Eye (tissue), 1 donor: ENCODE measurements around the gene ARL17B.
"Not testable (repeated sequence)": the region's sequence is repeated elsewhere in the genome, so short reads cannot be mapped to it uniquely, and the experiment has no call there.

Source experiments
- DNase-seq: peaks from one replicate; pipeline ENCODE4 v3.0.0-alpha.2; 2015

Gene ARL17B

GRCh38 chr17:46361755-46362154 lies at the start of gene ARL17B:
Gene ARL17B (minus strand): TSS chr17:46361766. CDS start chr17:46358397, 3,369 bp downstream.
- DNase-seq: not testable (repeated sequence)

DNA sequence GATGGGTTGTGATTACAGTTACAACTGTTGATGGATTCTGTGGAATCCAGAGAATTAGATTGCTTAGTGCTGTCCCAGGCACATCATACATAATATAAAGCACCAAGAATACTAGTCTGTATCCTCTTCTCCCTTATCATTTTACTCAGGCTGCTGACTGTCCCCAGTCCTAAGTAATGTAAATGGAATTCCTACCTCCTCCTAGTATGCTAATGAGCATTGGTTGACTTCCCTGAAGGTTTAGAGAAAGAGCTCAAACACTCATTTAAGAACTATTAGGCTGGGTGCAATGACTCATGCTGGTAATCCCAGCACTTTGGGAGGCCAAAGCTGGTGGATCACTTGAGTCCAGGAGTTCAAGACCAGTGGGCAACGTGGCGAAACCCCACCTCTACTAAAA lies 48.3 kb upstream of the ARL17B start:
- DNase-seq: not testable (repeated sequence)

- DNase-seq: not testable (repeated sequence)
Observed at GRCh38 chr17:46407155-46407554, 45.6 kb upstream of the ARL17B start.

DNA sequence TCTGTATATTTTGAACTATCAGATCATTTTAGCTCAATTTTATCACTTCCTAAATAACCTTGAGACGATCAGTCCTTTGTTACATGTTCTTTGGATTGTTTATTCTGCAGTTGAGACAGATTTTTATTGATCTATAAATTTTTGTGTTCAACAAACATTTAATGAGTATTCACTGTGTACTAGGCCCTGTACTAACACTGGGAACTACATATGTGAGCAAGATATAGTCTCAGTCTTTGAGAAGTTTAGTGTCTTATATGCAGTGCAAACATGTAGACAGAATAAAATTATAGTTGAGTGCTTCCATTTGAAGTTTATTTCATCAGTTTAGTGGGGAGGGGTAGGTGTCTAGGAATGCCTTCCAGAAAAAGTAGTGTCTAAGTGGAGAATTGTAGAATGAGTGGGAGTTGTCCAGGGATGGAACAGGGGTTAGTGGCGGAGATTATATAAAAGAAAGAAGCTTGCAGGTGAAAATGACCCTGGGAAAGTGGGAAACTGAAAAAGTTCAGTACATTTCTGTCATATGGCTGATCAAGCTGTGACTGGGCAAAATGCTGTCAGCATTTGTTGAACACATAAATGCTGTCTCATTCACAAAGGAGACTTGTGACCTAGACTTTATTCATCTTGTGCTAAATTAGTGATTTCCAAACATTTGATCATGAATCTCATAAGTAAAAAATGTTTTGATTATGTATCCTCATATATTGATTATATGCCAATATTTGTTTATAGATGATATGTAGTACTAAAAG lies 39.6 kb upstream of the ARL17B start:
- not testable (repeated sequence) for DNase-seq

DNA sequence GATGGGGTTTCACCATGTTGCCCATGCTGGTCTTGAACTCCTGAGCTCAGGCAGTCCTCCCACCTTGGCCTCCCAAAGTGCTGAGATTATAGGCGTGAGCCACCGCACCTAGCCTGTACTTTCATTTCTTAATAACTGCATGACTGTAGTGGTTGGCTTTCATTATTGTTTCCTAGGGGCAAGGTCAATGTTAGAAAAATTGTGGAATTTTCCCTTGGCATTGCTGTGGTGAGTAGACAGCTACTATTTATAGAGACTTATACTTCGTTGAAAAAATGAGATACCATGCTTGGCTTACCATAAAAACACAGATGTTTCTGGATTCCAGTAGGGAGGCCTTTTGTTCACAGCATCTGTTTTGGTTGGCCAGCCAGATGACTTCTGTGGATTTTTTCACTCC lies 39.0 kb upstream of the ARL17B start:
- DNase-seq: not testable (repeated sequence)

DNA sequence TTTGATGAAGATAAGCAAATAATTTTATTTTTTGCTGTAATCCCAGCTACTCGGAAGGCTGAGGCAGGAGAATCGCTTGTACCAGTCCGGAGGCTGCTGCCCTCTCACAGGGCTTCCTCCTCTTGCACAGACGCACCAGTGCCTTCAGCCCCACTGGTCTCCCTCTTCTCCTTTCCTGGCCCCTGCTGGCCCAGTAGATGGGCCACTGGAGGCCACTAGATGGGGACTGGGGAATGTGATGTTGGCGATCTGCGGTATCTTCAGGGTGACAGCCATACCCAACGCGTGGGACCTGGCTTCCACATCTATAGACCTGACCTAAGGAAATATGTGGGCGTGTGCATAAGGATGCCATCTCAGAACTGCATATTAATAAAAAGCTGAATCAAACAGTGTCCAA lies 38.4 kb upstream of the ARL17B start:
- DNase-seq: not testable (repeated sequence)

- DNase-seq: not testable (repeated sequence)
Observed at GRCh38 chr17:46396292-46396691, 34.7 kb upstream of the ARL17B start.

- DNase-seq: not testable (repeated sequence)
Observed at GRCh38 chr17:46393702-46394101, 32.1 kb upstream of the ARL17B start.

DNA sequence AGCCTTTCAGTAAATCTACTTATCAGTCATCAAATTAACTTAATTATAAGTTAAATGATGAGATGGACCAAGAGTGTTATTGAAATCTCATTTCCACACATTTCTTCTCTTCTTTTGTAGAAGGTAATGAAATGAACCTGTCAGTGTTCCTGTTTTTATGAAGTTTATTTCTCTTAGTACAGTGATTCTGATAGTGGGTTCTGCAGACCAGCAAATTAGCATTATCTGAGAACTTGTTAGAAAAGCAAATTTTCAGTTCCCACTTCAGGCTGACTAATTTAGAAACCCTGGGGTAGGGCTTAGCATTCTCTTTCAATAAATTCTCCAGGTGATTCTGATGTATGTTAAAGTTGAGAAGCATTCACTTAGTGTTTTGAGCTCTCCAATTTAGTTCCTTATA lies 23.9 kb upstream of the ARL17B start:
- not testable (repeated sequence) for DNase-seq

DNA sequence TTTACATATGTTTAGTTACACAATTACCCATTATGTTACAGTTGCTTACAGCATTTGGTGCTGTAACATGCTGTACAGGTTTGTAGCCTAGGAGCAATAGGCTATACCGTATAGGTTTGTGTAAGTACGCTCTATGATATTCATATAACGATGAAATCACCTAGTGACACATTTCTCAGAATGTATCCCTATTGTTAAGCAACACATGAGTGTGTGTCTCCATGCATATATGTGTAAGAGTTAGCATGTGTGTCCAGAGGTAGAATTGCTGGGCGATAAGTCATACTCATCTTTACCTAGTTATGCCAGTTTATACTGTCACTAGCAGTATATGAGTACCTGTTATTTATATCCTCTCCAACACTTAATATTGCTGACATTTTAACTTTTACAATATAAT lies 21.6 kb upstream of the ARL17B start:
- DNase-seq: not testable (repeated sequence)

DNA sequence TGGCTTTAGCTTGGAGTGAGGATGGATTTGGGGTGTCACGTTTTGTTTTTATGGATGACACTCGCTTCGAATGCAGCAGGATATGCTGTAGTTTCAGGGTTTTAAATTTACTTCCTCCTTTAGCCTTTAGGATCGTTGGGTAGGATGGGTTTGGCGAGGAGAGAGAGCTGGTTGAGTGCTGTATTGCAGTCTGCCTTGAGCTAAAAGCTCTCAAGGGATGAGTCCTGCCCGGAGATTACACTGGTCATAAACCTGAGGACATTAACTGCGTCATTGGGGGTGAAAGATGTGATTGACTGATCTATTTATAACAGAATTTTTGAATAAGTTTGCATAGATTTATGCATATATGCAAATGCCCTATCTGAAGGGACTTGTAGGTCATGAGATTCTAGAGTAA lies 11.9 kb upstream of the ARL17B start:
- DNase-seq: not testable (repeated sequence)

DNA sequence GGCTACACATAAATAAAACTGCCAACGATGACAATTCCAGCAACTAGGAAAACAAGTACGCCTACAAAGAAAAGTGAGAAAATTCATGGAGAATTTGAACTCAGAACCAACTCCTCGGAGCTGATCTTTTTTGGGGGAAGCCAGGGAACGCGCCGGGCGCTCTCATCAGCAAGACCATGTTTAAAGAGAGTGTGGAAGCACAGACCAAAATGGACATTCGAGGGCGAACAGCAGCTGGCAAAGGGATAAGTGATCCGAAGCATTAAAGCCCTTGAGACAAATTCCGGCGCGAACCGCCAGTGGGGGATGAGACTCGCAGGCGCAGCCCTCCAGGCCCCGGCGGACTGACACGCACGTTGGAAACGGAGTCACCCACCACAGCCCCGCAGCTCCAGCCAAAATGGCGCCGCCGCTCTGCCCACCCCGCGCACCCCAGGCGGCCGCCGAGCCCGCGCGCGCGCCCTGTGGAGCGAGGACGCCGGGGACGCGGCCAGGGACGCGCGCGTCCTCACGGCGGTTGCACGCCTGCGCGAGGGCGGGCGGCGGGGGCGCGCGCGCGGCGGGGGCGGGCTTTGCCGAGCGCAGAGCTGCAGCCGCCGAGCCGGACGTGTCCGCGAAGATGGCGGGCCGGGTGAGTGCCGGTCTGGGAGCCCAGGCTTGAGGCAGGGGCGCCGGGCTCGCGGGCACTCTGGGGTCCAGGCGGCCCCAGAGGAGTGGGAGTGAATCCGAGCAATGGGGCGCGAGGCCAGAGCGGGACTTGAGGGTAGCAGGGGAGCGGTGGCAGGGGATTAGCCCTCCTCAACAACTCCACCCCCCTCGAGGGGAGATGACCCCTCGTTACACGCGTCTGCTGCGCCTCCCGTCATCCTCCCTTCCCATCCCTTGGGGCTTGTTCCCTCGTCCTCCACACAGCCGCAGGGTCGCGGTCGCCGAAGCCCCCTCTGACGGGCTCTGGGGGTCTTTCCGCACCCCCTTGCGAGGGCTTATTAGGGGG lies 11.0 kb upstream of the ARL17B start:
- not testable (repeated sequence) for DNase-seq

DNA sequence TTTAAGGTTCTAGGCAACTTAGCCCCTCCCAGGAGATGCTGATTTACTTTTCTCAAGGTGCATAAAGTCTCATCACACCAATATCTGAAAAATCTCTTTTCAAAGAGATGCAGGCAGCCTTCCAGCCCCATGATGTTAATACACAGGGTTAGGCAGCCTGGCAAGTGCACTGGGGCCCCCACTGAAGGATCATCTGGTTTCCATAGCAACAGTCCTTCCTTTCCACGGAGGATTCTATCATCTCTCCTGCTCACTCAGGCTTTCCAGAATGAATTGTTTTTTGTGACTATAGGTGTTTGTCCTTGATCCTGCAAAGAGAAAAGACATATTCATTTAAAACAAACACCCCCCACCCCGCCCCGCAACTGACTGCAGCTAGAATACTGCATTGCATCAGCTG lies 6.0 kb upstream of the ARL17B start:
- DNase-seq: not testable (repeated sequence)

GRCh38 chr17:46361145-46361735 lies 326 bp downstream of the ARL17B start:
- not testable (repeated sequence) for DNase-seq

DNA sequence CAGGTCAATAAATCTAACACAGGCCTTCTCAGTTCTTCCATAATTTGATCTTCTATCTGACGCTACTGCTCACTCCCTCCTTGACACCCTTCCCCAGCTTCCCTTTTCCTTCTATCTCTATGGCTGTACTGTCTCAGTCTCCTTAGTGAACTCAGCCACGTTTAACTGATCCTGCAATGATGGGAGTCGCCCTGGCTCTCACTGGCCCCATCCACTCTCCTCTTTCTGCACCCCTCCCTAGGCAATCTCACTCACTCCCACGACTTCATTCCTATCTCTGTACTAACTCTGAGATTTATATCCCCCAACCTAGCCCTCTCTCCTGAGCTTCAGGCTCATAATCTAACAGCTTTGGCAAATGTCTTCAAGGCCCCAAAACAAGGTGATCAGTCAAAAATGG lies 7.7 kb downstream of the ARL17B start:
- DNase-seq: not testable (repeated sequence)

DNA sequence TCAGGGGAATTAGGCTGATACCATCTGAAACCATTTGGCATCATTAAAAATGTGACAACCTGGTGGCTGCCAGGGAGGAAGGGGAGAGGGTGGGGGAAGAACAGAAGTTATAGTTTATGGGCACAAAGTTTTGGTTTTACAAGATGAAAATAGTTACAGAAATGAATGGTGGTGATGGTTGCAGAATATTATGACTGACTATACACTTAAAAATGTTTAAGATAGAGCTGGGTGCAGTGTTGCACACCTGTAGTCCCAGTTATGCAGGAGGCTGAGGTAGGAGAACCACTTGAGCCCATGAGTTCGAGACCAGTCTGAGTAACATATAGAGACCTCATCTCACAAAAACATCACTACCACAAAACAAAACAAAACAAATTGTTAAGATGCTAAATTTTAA lies 12.5 kb downstream of the ARL17B start:
- not testable (repeated sequence) for DNase-seq

GRCh38 chr17:46348345-46348744 lies 13.2 kb downstream of the ARL17B start:
- DNase-seq: not testable (repeated sequence)

DNA sequence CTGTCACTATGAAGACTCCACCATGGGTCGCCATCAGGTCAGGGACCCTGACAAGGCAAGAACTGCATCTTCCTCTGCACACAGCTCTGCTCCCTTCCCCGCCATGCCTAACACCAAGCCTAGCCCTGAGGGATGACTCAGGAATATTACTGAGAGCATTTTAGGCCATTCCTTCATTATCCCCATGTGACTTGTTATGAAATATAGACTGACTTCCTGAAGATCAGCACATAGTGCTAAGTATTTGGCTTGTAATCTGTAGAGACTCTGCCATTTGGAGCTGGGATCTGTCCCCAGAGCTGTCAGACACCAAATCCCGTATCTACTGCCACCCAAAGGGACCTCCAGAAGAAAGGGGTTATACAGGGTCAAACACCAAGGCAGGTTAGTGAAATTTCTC lies 19.4 kb downstream of the ARL17B start:
- DNase-seq: not testable (repeated sequence)

DNA sequence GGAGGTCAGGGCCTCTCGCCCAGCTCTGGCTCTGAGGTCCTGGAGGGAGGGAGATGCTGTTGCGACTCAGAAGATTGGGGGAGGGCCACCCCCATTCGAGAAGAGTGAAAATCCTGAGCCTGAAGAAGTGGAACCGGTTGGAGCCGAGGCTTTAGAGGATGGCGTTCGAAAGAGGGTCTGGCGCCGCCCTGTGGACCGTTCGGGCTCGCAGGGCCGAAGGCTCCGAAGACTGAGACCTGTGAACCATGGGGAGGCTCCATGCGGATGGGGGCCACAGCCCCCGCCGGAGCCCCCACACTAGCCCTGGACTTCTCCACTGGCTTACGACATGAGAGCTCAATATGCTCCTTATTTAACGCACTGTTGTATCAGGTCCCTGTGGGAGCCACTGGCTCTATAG lies 20.3 kb downstream of the ARL17B start:
- not testable (repeated sequence) for DNase-seq

DNA sequence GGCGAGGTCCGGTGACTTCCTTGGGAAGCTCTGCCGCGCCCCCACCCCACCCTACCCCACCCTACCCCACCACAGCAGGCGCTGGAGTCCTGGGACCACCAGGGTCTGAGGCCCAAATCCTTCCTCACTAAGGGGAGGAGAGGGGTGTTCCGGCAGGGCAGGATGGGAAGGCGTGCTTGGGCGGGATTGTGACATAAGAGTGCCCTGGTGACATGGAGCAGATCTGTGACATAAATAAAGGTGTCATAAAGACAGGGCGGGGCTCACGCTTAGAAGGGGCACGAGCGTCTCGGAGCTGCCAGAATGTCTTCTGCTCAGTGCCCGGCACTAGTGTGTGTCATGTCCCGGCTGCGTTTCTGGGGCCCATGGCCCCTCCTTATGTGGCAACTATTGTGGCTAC lies 66.7 kb downstream of the ARL17B start, which contains the start of gene LRRC37A:
TSS of gene LRRC37A (plus strand) at position 301 of the 400 bp plus-strand sequence. CDS start at position 304, 3 bp downstream.
- DNase-seq: not testable (repeated sequence)

DNA sequence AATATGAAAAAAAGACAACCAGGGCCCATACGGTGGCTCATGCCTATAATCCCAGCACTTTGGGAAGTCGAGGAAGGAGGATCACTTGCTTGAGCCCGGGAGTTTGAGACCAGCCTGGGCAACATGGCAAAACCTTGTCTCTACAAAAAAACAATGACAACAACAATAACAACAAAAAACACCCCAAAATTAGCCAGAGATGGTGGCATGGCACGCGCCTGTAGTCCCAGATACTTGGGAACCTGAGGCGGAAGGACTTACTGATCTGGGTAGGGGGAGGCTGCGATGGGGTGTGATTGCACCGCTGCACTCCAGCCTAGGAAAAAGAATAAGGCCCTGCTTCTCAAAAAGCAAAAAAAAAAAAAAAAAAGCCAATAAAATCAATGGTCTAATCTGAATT lies 69.9 kb downstream of the ARL17B start:
- DNase-seq: not testable (repeated sequence)

DNA sequence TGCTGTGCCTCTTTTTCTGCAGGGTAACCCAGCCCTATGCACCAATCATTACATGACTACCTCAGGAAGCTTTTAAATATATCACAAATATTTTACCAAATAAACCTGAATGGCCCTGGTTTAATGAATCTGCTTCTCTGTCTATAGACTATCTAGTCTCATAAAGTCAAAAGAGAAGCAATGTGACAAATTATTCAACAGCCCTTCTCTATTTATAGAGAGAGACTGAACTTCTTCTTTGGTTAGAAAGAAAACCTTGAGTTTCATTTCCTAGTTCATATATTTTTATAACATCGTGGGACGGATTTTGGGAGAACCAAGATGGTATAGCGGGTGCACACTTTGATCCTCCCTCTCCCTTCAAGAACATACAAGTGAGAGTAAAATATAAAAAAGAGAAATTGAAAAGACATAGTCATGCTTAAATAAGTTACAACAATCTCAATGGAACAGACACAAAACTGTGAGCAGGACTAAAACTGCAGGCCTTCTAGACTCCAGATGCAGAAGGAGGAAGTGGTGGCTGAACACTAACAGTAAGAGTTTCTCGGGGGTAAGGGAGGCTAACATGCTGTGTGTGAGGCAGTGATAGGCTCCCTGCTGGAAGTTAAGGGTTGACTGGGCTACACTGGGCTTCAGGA lies 70.5 kb downstream of the ARL17B start:
- DNase-seq: not testable (repeated sequence)
